NOMO-1 (cell line): ENCODE data around the gene PAIP1.
A peak's percentile ranks its signal among the peaks of the same experiment; 100 is the strongest.
"Not testable (repeated sequence)": the region's sequence is repeated elsewhere in the genome, so short reads cannot be mapped to it uniquely, and the experiment has no call there.

Source experiments
- DNase-seq, 2 experiments: peaks; one replicate each; lab custom pipeline; 2025; ENCODE audit not compliant: unreplicated experiment in 2 of 2; lab: John Stamatoyannopoulos, UW

Gene PAIP1

DNA sequence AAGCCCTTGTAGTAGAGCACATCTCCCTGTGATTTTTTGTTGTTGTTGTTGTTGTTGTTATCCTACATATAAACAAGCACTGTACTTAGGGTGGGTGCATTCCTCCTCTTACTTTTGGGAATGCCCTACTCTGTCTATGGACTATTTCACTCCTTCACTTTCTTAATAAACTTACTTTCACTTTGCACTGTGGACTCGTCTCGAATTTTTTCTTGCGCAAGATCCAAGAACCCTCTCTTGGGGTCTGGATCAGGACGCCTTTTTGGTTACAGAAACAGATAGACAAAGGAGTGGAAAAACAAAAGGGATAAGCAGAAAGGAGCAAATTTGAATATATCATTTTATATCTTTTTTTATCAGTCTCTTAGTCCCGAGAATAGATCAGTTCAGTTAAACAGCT is 14.4 kb upstream of the PAIP1 start:
- no peak for DNase-seq

DNA sequence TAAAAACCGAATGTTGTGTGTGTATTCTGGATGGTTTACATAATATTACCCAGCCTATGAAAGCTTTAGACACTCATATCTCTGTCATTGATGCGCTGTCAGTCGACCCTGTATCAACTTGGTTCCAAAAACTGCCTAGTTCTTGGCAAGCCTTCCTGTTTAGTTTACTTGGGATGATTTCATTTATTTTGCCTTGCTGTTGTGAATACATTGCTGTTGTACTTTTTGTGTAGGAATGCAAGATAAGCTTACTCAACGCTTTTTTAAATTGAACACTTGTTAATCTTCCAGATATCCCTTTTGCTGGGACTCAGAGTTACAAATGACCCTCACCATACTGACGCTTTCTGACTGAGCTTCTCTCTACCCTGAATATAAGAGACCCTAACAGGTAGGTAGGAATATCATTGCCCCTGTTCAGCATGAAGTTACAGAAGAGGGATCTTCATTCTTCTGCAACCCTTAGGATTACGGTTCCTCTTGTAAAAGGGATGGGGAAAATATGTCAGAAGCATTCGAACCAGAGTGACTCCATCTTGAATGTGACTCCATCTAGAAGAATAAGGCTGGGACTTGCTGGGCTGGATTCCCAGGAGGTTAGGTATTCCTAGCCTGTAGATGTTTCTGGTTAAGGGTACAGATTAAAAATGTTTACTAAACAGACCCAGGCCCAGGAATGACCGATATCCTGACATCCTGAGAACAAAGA is 13.7 kb upstream of the PAIP1 start:
- no peak for DNase-seq

- no peak for DNase-seq
Observed at GRCh38 chr5:43569236-43569746, 12.4 kb upstream of the PAIP1 start.

- DNase-seq, result no peak
Observed at GRCh38 chr5:43567967-43568366, 11.1 kb upstream of the PAIP1 start.

- no peak for DNase-seq
Observed at GRCh38 chr5:43565043-43565442, 8.2 kb upstream of the PAIP1 start.

DNA sequence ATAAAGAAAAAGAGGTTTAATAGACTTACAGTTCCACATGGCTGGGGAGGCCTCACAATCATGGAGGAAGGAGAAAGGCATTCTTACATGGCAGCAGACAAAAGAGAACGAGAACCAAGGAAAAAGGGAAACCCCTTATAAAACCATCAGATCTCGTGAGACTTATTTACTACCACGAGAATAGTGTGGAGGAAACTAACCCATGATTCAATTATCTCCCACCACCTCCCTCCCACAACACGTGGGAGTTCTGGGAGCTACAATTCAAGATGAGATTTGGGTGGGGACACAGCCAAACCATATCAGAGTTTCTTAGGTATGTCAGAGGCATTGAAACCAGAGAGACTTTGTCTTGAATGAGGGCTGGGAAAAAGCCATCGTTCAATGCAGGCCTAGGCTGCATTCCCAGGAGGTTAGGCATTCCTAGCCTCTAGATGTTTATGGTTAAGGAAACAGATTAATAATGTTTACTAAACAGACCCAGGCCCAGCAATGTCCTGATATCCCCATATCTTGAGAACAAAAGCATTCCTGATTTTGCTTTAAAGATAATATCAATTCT is 7.5 kb upstream of the PAIP1 start:
- DNase-seq, result no peak

GRCh38 chr5:43563321-43563720 is 6.4 kb upstream of the PAIP1 start:
- DNase-seq, result no peak

DNA sequence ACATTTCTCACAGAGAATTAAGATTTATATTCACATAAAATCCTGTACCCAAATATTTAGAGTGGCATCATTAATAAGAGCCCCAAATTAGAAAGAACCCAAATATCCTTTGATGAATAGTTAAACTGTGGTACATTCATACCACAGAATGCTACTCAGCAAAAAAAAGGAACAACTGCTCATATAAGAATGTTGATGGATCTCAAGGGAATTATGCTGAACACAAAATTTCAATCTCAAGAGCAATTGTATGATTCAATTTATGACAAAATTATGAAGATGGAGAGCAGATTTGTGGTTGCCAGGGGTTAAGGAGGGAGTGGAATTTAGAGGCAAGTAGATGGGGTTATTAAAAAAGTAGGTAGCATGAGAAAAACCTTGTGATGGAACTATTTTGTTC is 4.5 kb upstream of the PAIP1 start:
- no peak for DNase-seq

DNA sequence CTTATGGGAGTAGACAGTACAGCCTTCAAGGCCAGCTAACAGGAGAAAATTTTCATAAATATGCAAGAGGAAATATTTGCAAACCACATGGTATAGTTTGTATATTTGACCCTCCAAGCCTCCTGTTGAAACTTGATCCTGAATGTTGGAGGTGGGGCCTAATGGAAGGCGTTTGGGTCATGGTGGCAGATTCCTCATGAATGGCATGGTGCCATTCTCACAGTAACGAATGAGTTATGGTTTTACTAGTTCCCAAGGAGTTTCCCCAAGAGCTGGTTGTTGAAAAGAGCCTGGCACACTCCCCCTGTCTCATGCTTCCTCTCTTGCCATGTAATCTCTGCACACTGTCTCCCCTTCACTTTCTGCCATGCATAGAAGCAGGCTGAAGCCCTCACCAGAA is 3.3 kb upstream of the PAIP1 start:
- no peak for DNase-seq

DNA sequence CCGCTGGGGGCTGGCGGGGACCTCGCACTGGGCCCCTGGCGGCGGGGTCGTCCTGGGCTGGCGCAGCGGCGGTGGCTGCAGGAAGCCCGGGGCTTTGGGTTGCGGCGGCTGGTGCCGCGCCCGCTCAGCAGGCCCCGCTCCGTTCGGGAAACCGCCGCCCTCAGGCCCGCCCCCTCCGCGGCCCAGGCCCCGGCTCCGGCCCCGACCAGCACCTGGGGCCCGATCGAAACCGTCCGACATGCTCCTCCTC is 345 bp downstream of the PAIP1 start:
- not testable (repeated sequence) for DNase-seq

- peak; percentile 55 to 59 for DNase-seq
Observed at GRCh38 chr5:43555895-43556606, 826 bp downstream of the PAIP1 start.

- no peak for DNase-seq
Observed at GRCh38 chr5:43554497-43554896, 2.4 kb downstream of the PAIP1 start.

GRCh38 chr5:43553381-43553780 is 3.5 kb downstream of the PAIP1 start:
- DNase-seq, result no peak

DNA sequence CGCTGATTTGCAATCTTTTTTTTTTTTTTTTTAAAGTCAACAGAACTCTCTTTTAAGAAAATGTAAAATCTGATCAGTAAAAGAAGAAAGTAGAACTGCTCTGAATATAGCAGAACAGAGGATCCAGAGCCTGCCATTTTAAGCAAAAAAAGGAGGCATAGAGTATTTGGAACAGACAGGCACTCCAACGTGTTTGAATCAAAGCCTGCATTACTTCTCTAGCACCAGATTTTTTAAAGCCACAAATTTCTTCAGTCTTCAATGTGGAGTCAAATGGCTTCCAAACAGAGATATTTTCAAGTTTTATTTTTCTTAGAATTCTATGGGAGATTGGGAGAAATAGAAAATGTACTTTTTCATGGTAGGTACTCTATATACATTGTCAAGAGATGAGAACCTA is 5.1 kb downstream of the PAIP1 start:
- no peak for DNase-seq

GRCh38 chr5:43549272-43549671 is 7.6 kb downstream of the PAIP1 start:
- not testable (repeated sequence) for DNase-seq

- DNase-seq, result no peak
Observed at GRCh38 chr5:43548358-43548757, 8.5 kb downstream of the PAIP1 start.

DNA sequence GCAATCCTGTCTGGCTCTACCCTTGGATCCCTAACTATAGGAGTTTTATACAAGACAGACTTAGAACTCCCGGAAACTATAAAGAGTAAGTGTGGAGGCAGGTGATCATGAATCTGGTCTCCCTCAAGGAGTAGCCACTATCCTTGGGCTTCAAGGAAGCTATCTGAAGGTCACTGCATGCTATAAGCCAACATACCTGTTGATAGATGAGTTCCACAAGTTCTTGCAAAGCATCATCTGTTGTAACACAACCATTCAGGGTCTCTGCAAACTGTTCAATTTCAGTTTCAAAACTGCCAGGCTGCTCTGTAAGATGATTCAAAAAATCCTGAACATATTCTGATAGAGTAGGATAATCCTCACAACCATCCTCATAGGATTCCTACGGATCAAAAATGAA is 9.3 kb downstream of the PAIP1 start:
- DNase-seq, result no peak

DNA sequence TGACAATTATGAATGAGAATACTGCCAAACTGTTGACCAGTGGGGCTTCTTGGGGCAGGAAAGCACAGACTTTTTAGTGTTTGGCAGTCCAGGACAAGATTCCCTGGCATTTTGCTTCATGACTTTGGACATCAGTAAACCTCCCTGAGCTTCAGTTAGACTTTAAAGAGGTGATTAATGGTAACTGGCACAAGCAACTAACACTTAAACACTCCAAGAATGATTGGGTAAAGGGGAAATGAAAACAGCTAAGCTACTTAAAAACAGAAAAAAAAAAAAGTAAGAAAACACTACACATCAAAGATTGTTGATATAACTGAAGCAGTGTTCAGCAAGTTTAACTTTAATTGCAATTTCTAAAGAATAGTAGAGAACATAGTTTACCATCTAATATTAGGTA is 13.4 kb downstream of the PAIP1 start:
- no peak for DNase-seq

DNA sequence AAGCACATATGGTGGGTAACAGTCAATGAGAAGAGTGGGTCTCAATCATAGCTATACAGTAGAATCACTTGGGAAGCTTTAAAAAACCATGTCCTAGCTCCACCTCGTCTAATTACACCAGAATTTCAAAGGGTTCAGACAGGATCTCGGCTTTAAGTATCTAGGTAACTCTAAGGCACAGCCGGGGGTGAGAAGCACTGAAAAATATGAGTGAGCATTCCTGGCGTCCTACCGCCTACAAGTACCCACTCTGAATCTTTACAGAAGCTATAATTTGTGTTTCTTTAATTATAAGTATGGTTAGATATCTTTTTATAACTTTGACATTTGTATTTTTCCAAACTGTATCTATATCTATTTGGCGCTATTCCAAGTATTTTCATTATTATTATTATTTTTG is 16.1 kb downstream of the PAIP1 start:
- DNase-seq, result no peak

DNA sequence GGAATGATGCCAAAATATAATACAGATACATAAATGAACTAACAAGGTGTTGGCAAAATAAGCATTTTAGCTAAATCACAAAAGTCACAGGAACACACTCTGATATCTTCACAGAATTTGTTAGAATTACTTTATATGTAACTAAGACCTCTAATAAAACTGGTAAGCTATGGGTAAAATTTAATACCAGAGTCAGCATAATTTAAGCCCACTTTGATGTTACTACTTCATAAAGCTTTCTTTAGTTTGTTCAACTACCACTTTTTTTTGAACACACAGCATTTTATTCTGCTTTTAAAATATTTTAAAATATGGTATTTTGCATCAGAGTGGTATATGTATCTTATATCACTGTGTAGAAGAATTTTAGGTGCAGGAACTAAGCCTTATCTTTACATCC is 19.9 kb downstream of the PAIP1 start:
- DNase-seq, result no peak

- DNase-seq, result no peak
Observed at GRCh38 chr5:43533646-43534045, 23.2 kb downstream of the PAIP1 start.

- DNase-seq, result no peak
Observed at GRCh38 chr5:43530648-43531047, 26.2 kb downstream of the PAIP1 start.
